Choroid plexus epithelial cell (primary cell): ENCODE data around the gene PRR5L.

ENCODE experiments used
- DNase-seq: peaks from one replicate; pipeline ENCODE4 v3.0.0-alpha.2; 2010; ENCODE audit warnings: low read depth
- H3K4me3 ChIP-seq: 2 replicates; pipeline ENCODE4 v1.5.1; 2011; ENCODE audit warnings: low read depth, mild to moderate bottlenecking, control low read depth, low read length, moderate library complexity
- CTCF ChIP-seq: conservative IDR thresholded peaks from 2 replicates; pipeline ENCODE4 v1.5.1; 2011; ENCODE audit warnings: low read depth, mild to moderate bottlenecking, control low read depth, inconsistent platforms, low read length, moderate library complexity

PRR5L gene

GRCh38 chr11:36512016-36512415, 215.9 kb downstream of the PRR5L start:
- peak; percentile 33 for DNase-seq
- H3K4me3 ChIP-seq = no peak overlapping the region
- no peak for TF ChIP-seq CTCF

DNA sequence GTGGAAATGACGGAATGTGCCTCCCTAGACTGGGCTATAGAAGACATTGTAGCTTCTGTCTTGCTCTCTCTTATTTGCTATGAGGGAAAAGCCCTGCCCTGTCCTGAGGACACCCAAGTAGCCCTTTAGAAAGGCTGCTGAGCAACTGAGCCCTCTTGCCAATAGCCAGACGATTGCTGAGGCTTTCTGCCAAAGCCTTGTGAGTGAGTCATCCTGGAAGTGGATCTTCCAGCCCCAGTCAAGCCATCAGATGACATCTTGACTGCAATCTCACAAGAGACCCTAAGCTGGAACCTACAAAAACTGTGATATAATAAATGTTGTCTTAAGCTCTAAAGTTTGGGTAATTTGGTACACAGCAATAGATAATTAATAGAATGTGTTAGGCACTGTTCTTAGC, 217.9 kb downstream of the PRR5L start:
- DNase-seq = peak; percentile 4
- no peak overlapping the region for H3K4me3 ChIP-seq
- no peak for TF ChIP-seq CTCF
